LoVo (cell line): Measurements from ENCODE around the gene SREBF1.

Experiments
- DNase-seq: peaks from one replicate; pipeline ENCODE4 v3.0.0-alpha.2; 2016; ENCODE audit warnings: low spot score

SREBF1 gene

GRCh38 chr17:17836818-17837379 lies at the start of gene SREBF1:
Gene SREBF1 (minus strand): TSS chr17:17836986. CDS start chr17:17836817, 169 bp downstream.
- DNase-seq: peak; percentile 56

- no peak for DNase-seq
Measured at GRCh38 chr17:17886226-17886625, 49.4 kb upstream of the SREBF1 start.

DNA sequence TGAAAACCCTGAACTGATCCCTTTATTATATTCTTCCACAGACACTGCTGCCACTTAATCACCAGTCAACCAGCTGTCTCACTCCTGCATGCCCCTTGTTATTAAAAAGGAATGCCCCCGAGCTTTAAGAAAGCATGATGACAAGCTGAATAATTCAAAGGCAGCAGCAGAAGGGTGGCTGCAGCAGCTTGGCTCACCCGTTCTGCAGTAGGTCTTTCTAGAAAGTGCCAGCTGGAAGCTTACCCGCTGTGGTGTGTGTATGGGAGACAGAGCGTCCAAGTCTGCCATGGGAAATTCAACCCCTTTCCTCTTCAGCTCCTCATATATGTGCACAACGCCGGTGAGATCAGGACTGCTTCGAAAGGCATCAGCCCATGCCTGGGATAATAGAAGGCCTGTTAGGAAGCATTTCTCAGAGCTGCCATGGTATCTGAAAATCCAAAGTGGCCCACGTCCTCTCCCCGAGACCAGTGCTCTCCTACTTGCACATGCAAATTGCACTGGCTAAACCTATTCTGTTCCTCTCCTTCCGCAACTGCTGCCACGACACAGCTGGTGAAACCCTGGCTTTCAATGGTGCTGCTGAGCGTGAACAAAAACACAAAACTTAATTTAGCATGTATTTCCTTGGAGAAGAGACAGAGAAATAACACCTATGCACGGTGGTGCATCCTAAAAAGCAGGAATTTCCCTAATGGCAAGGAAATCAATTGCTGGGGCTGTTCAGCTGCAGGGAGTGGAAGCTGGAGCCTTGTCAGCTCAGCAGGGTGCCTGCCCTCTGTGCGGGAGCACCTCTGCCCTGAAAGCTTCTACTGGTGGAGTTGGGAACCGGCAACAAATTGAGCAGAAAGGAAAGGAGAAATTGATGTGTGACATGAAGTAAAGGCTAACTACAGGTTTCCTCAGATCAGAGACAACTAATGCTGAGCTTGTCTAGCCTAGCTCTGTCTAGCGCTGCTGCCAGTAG lies 47.9 kb upstream of the SREBF1 start:
- no peak for DNase-seq

DNA sequence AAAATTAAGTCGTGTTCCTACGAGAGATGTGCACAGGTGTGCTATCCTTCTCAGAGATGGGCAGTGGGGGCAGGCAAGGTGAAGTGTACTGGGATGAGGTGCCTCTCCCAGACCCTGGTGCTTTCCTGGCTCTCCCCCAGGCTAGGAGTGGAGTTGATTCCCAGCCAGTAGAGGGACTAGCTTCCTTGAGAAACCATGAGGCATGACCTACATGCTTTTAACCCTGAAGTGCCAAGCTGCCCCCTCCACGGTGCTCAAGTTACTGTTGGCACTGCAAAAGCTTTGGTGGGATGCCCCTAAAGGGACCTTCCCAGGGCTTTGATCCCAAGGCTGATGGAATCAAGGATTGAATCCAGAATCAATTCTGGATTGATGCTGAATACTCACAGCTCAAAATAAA lies 47.0 kb upstream of the SREBF1 start:
- no peak for DNase-seq

- DNase-seq: no peak
Measured at GRCh38 chr17:17882082-17882581, 45.3 kb upstream of the SREBF1 start.

- DNase-seq: no peak
Measured at GRCh38 chr17:17880577-17881196, 43.9 kb upstream of the SREBF1 start.

DNA sequence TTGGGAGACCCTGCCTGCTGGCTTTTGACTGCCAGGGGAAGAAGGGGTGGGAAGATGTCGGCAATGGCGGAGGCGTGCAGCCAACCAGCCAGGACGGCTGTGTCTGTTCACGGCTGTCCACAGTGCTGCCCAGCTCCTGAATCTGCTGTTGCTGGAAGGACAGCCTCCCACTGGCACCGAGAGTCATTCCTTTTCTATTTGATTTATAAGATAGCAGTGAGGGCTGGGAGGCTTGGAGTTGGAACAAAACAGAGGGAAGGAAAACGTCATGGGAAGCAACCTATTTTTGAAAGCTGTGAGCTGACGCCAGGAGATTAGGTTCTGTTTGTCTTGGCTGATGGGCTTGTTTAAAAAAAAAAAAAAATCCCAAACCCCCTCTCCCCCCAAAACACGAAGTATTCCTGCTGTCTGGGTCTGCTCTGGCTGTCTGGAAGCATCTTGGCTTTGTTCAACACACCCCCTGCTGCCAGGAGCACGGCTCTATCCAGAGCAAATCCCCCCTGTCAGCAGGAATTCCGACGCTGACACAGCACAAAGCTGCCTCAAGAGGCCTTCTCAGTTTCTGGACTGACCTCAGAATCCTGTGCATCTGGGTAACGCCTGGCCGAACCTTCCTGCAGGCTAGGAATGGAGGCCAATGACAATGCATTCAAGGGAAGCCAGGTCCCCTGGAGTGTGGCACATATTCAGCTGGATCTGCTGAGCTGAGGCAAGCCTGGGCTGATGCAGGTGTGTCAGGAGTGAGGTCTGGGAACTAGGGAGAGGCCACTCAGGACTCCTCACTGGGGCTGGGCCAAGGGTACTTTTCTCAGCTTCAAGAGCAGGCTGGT lies 41.0 kb upstream of the SREBF1 start:
- no peak for DNase-seq

DNA sequence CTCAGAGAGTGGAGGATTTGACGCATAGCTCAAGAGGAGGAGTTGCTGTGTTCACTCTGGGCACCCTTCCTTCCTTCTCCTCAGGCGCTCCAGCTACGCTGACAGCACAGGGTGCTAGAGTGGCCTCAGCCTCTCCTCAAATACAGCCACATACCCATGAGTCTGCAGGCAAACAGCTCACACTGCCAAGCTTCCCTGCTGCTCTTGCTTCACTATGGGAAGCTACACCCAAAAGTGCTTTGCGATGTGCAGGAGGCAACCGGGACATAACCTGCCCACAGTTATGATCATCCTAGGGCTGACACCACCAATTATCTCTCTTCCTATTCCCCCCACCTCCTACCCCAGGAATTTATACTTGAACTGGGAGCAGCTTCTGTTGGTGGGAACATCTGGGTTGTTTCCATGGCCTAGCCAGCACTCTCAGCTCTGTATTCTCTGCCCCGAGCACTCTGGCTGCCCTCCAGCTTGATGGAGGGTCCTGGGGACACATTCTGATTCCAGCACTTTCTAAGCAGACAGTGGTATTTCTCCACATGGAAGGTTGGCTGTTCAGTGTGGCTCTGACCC lies 40.3 kb upstream of the SREBF1 start:
- no peak for DNase-seq

DNA sequence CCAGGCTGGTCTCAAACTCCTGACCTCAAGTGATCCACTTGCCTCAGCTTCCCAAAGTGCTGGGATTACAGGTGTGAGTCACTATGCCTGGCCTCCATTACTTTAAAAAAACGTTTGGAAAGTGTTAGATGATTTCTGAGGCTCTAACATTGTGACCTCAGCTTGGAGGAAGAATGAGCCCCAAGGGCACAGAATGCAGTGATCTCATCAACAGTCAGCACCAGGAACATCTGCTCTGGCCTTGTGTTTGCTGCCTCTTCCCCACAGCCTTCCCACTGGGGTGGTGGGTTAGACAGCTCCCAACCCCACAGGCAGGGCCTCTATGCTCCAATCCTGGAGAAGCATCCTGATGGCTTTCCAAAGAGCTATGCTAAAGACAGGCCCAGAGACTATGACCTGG lies 37.7 kb upstream of the SREBF1 start:
- DNase-seq: no peak

GRCh38 chr17:17873450-17873991 lies 36.7 kb upstream of the SREBF1 start:
- DNase-seq: no peak

DNA sequence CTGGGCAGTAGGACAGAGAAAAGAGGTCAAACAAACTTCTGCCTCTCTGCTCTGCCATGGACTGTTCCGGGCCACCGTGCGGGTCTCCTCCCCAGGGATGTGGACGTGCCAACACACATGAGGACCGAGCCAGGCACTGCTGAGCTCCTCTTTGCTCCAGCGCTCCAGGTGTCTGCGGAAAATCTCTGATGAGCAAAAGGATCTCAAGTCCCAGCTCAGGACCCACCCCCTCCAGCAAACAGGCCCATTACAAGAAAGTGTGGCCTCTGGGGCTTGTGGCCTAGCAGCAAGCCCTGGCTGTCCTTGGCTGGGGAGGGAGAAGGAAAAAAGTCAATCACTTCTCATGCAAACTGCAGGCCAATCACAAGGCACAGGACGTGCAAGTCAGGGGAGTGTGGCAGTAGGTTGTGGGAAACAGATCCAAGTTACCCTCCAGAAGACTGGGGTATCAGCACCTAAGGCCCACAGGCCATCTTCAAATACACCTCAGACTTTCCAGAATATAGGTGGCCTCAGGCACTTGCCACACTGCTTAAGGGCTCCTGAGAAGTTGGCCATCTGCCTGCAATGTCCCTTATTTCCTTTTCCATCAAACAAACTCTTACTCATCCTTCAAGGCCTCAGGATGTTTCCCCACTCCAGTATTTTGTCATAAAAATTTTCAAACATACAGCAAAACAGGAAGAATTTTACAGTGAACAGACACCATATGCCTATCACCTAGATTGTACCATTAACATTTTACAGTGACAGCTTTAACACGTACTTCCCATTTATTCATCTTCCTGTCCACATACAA lies 36.0 kb upstream of the SREBF1 start:
- no peak for DNase-seq

GRCh38 chr17:17871913-17872312 lies 35.1 kb upstream of the SREBF1 start:
- DNase-seq: no peak

- no peak for DNase-seq
Measured at GRCh38 chr17:17870247-17870646, 33.5 kb upstream of the SREBF1 start.

GRCh38 chr17:17868641-17869522 lies 32.1 kb upstream of the SREBF1 start:
- DNase-seq: no peak

GRCh38 chr17:17866897-17867296 lies 30.1 kb upstream of the SREBF1 start:
- DNase-seq: no peak

DNA sequence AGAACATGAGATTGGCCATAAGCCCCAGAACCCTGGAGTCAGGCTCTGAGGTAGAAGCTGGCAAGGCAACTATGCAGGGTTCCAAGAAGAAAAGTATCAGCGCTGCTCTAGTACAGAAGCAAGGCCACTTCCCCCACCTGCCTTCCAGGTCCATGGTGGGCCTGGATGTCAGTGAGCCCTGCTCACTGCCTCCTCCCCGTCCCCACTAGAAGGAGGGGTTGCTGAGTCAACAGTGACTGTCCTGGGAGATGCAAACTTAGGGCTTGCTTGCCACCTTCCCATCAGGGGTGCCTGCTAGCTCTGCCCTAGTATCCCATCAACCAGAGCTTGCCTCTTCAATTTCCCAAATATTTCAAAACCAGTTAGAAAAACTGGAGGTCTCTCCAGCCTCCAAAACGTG lies 29.6 kb upstream of the SREBF1 start:
- no peak for DNase-seq

- no peak for DNase-seq
Measured at GRCh38 chr17:17865035-17865434, 28.2 kb upstream of the SREBF1 start.

DNA sequence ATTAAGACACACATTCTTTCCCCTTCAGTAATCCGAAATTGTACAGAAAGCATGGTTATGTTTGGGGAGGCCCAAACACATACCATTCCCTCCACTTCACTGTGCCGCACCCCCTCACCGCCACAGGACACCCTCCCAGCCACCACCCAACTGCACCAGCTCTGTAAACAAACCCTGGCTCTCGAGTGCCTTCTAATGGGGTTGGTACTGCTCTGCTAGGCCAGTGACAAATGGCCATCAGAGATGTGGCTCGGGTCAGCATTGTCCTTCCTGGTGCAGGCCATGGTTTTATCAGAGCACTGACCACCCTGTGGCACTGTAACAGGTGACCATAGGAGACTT lies 24.0 kb upstream of the SREBF1 start:
- no peak for DNase-seq

DNA sequence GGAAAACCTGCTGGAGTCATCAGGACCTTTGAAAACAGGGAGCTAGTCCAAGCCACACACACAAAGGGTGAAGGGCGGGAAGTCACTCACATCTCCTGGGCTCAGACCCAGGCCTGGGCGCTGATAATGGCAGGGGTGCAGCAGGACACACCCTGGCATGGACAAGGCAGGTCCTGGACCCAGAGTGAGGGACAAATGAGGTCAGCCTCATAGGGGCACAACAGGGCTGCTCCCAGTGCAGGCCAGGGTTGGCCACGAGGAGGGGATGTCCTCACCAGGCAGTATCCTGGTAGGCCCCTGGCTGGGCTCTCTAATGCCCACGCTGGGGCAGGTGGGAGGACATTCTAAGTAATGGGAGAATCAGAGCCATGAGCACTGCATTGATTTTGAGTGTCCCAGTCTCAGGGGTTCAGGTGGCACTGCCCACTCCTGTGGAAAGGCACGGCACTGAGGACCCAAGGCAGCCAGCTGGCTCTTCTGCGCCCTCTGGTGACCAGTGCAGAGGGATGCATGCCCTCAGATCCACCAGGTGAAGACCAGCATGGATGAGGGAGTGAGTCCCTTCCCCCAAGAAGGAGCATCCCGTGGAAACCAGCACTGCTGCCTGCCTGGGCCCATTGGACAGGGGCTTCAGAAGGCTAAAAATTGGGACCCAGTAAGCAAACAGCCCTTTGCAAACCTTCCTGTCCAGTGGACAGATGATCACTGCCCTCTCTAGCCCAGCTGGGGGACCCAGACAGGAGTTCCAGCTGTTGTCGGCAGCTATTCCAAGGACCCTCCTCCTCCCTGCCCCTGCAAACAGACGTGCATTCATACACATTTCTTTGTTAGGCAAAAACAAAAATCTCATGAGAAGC lies 23.4 kb upstream of the SREBF1 start:
- DNase-seq: peak; percentile 65
